B cell (primary cell): ENCODE results near the gene TM4SF20.

Experiments
- CTCF ChIP-seq: fragments of 200-600 bp; IDR thresholded peaks from one replicate; pipeline ENCODE4 v1.8.0; 2022; ENCODE audit warnings: antibody characterized with exemption, mild to moderate bottlenecking
- EZH2 ChIP-seq: IDR thresholded peaks from 2 replicates; pipeline ENCODE4 v1.6.1; 2012; ENCODE audit warnings: borderline replicate concordance, low read depth, mild to moderate bottlenecking, moderate library complexity, low read length; ENCODE audit not compliant: insufficient read depth, poor library complexity, severe bottlenecking

DNA sequence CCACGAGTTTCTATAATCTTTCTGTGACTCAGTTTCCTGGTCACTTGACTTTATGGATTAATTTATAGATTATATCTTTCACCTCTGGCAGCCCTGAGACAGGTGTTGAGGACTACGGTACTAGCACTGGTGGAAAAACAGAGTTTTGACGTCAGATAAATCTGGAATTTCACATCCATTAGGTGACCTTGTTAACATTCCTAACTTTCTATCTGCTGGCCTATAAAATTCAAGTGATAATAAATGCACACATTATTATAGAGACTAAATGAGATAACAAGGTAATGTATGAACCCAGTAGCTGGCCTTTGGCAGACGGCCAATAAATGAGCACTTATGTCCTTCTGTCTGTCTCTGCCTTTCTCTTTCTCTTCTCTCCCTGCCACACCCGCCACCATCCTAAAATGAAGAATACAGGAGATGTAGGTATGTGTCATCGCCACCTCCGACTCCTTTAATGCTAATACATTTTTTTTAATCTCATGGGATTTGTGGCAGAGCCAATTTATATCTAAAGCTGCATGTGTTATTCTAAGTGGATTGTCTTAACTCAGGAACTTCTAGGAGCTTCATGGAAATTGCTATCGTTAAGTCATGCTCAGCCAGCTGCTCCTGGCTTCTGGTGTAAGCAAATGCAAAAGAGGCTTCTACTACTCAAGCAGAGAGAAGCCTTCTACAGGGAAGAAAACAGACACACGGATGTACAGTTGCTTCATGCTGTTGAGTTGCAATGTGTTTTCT is 2.3 kb downstream of the TM4SF20 start:
- no peak for TF ChIP-seq CTCF
- no peak for TF ChIP-seq EZH2
